OCI-LY3 (cell line): ENCODE measurements around the gene TUBGCP3.

ENCODE experiments used
- EZH2phosphoT487 ChIP-seq: fragments of 200-600 bp; shearing (Covaris generic); IDR thresholded peaks from 2 replicates; pipeline ENCODE4 v1.6.1; 2018; ENCODE audit warnings: antibody characterized with exemption, mixed run types, low read depth
- TF ChIP-seq, protein P1 (sequence below): fragments of 200-600, 300-600 bp; sonication (generic); IDR thresholded peaks from 2 replicates; pipeline ENCODE4 v1.5.1; 2014; ENCODE audit warnings: antibody characterized with exemption, low read length, low read depth

DNA sequence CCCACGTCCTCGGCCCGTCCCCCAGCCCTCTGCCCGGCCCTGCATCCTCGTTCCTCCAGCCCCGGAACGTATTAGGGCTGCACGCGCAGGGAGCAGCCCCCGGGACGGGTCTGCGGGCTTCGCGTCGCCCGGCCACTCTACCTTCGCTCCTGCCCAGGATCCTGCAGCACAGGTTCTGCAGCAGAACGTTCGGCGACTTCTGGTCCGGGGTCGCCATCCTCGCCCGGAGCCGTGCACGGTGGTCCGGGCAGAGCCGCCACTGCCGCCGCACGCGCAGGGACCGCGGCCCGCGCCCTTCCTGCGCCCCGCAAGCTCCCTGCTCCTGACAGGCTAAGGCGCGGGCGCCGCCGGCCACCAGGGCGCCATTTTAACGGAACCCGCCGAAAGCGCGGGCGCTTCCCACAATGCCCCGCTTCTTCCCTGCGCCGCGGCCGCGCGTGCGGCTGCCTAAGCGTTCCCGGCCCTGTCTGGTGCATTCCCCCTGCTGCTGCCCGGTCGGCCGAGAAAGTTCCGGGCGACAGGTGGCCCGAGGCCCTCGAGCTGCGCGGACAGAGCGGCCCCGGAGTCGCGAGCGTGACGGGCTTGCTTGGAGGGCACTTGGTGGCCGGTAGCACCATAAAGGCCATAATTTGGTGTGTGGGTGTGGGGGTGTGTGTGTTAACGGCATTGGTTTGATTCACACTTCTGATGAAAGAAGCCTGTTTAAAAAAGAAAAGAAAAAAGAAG, at the start of gene TUBGCP3:
- TF ChIP-seq, protein P1, sequence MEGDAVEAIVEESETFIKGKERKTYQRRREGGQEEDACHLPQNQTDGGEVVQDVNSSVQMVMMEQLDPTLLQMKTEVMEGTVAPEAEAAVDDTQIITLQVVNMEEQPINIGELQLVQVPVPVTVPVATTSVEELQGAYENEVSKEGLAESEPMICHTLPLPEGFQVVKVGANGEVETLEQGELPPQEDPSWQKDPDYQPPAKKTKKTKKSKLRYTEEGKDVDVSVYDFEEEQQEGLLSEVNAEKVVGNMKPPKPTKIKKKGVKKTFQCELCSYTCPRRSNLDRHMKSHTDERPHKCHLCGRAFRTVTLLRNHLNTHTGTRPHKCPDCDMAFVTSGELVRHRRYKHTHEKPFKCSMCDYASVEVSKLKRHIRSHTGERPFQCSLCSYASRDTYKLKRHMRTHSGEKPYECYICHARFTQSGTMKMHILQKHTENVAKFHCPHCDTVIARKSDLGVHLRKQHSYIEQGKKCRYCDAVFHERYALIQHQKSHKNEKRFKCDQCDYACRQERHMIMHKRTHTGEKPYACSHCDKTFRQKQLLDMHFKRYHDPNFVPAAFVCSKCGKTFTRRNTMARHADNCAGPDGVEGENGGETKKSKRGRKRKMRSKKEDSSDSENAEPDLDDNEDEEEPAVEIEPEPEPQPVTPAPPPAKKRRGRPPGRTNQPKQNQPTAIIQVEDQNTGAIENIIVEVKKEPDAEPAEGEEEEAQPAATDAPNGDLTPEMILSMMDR = no peak
- no peak for TF ChIP-seq EZH2phosphoT487
